WTC11 (cell line): ENCODE data around the gene GREM1. TPM values are rescaled to one million over a fixed set of nuclear protein-coding genes. Genes with fewer than 3 reads are reported as not detected.

Experiments
- ATAC-seq: fragments of 200-7000 bp; cut with Tn5 transposase; 2 replicates; pipeline ENCODE4 v1.10.0; 2021; ENCODE audit warnings: mild to moderate bottlenecking, moderate library complexity
- CTCF ChIA-PET: fragments of 300-600 bp; sonication (Branson Sonifier 250); formaldehyde crosslinking; loops from one replicate; lab custom pipeline; 2021; ENCODE audit warnings: antibody characterized with exemption; lab: Charles Lee
- POLR2A ChIA-PET: fragments of 350-600 bp; sonication (Branson Sonifier 250); formaldehyde crosslinking; loops from one replicate; lab custom pipeline; 2021; ENCODE audit warnings: antibody characterized with exemption; lab: Charles Lee
- DNase-seq: peaks from one replicate; pipeline ENCODE4 v3.0.0; 2021; ENCODE audit warnings: low spot score
- H3K27ac Mint-ChIP-seq: 2 replicates; pipeline ENCODE4 v1.8.0; 2021; ENCODE audit warnings: mixed read lengths
- H3K27me3 Mint-ChIP-seq: 2 replicates; pipeline ENCODE4 v1.8.0; 2021; ENCODE audit warnings: low read depth, mild to moderate bottlenecking, moderate library complexity, mixed read lengths
- H3K36me3 Mint-ChIP-seq: 2 replicates; pipeline ENCODE4 v1.8.0; 2021; ENCODE audit warnings: mixed read lengths
- H3K4me1 Mint-ChIP-seq: 2 replicates; pipeline ENCODE4 v1.8.0; 2022; ENCODE audit warnings: mixed read lengths
- H3K4me3 Mint-ChIP-seq: 2 replicates; pipeline ENCODE4 v1.8.0; 2021; ENCODE audit warnings: mild to moderate bottlenecking, moderate library complexity, mixed read lengths
- H3K9me3 Mint-ChIP-seq: 2 replicates; pipeline ENCODE4 v1.8.0; 2021; ENCODE audit warnings: mixed read lengths
- E2F4 ChIP-seq: sonication (generic); formaldehyde crosslinking; IDR thresholded peaks from 2 replicates; pipeline ENCODE4 v1.8.1; 2022; ENCODE audit warnings: low read depth, mild to moderate bottlenecking, moderate library complexity, missing genetic modification reagents, borderline replicate concordance
- ERG ChIP-seq: fragments of 250-450 bp; sonication (Bioruptor Pico); IDR thresholded peaks from 2 replicates; pipeline ENCODE4 v1.8.0; 2021; ENCODE audit warnings: mild to moderate bottlenecking
- GRHL2 ChIP-seq: fragments of 250-450 bp; sonication (Bioruptor Pico); IDR thresholded peaks from 2 replicates; pipeline ENCODE4 v1.8.0; 2022; ENCODE audit warnings: mild to moderate bottlenecking, moderate library complexity; ENCODE audit not compliant: insufficient replicate concordance, severe bottlenecking
- JUN ChIP-seq: sonication (generic); formaldehyde crosslinking; IDR thresholded peaks from 2 replicates; pipeline ENCODE4 v1.8.0; 2023; ENCODE audit warnings: mild to moderate bottlenecking, missing genetic modification reagents
- KAT7 ChIP-seq: sonication (generic); formaldehyde crosslinking; IDR thresholded peaks from 2 replicates; pipeline ENCODE4 v1.8.1; 2023; ENCODE audit warnings: missing genetic modification reagents, mild to moderate bottlenecking, borderline replicate concordance
- MXD4 ChIP-seq: fragments of 250-450 bp; sonication (Bioruptor Pico); IDR thresholded peaks from 2 replicates; pipeline ENCODE4 v1.8.0; 2021; ENCODE audit warnings: mild to moderate bottlenecking, moderate library complexity, borderline replicate concordance
- PRRX2 ChIP-seq: fragments of 250-450 bp; sonication (Bioruptor Pico); IDR thresholded peaks from 2 replicates; pipeline ENCODE4 v1.8.0; 2021; ENCODE audit warnings: mild to moderate bottlenecking
- RELA ChIP-seq: sonication (generic); formaldehyde crosslinking; IDR thresholded peaks from 2 replicates; pipeline ENCODE4 v1.8.1; 2022; ENCODE audit warnings: missing genetic modification reagents, mild to moderate bottlenecking, borderline replicate concordance
- SMAD3 ChIP-seq: sonication (generic); formaldehyde crosslinking; IDR thresholded peaks from 2 replicates; pipeline ENCODE4 v1.8.0; 2022; ENCODE audit warnings: missing genetic modification reagents, mild to moderate bottlenecking, borderline replicate concordance
- USF1 ChIP-seq: sonication (generic); formaldehyde crosslinking; IDR thresholded peaks from 2 replicates; pipeline ENCODE4 v1.8.0; 2022; ENCODE audit warnings: mild to moderate bottlenecking, missing genetic modification reagents
- ZNF396 ChIP-seq: fragments of 250-450 bp; sonication (Bioruptor Pico); IDR thresholded peaks from 2 replicates; pipeline ENCODE4 v1.8.0; 2021; ENCODE audit warnings: mild to moderate bottlenecking, moderate library complexity, borderline replicate concordance
- ZNF423 ChIP-seq: fragments of 250-450 bp; sonication (Bioruptor Pico); IDR thresholded peaks from 2 replicates; pipeline ENCODE4 v2.1.2; 2022; ENCODE audit warnings: mild to moderate bottlenecking, moderate library complexity
- total RNA-seq: library from RNA; stranded (reverse); gene quantifications from 3 replicates; pipeline ENCODE4 v1.2.3, GENCODE V29; 2021
- TF ChIP-seq, protein P1 (sequence below): sonication (generic); formaldehyde crosslinking; IDR thresholded peaks from 2 replicates; pipeline ENCODE4 v1.8.1; 2023; ENCODE audit warnings: mild to moderate bottlenecking, missing genetic modification reagents, borderline replicate concordance
- TF ChIP-seq, protein P2 (sequence below): sonication (generic); formaldehyde crosslinking; IDR thresholded peaks from 2 replicates; pipeline ENCODE4 v1.8.1; 2023; ENCODE audit warnings: mild to moderate bottlenecking, missing genetic modification reagents, moderate library complexity
- TF ChIP-seq, protein P3 (sequence below): sonication (generic); formaldehyde crosslinking; IDR thresholded peaks from 2 replicates; pipeline ENCODE4 v1.8.0; 2023; ENCODE audit warnings: missing genetic modification reagents, mild to moderate bottlenecking, borderline replicate concordance

Gene GREM1
- total RNA-seq, 1 experiment from 2014 or later = 0.59 TPM

DNA sequence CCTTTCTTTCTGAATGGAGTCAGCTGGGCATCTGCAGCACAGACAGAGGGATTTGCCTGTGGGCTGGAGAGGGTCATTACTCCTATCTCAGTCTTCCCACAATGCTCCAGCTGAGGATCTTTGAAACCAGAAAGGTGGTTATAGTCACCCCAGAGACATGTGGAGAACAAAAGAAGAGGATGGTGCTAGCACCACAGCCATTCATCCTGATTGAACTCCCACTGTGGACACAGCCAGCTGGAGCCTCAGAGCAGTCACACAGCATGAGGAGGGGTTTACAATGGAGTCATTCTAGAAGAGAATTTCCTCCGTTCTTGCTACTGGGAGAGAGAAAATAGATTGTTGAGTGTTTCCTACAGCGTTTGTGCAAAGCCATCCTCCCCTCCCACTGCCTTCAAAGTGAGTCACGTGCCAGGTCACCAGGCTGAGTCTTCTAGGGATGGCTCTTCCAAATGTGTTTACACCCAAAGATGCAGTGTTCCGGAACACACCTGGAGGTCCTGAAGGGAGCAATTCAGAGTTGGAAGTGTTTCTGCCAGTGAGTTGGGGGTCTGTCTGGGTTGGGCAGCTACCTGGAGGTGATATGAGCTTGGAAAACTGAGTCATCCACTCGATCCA, 18.9 kb upstream of the GREM1 start:
- POLR2A ChIA-PET = interaction anchor here (0.7 kb wide), 1 partner anchor 10 kb away, joined by 3 read pairs; no protein-coding TSS in a partner anchor
- no peak for DNase-seq
- Mint-ChIP-seq H3K27ac (peak overlapping the region; percentile 34; the same call in 1 of the 2 replicates), H3K9me3 (peaks cover 6% of the 10 kb centered on the region; the same call in 1 of the 2 replicates), H3K4me1 (peaks cover 8% of the 10 kb centered on the region), H3K36me3 (no peaks in the 10 kb centered on the region)
- CTCF ChIA-PET = no interaction called here
- TF ChIP-seq USF1 (CRISPR knock-in tag) (no peak), JUN (CRISPR knock-in tag) (no peak), ZNF423 (CRISPR knock-in tag) (peak; percentile 41; the same call in 1 of the 2 replicates), KAT7 (no peak)
- TF ChIP-seq, protein P1, sequence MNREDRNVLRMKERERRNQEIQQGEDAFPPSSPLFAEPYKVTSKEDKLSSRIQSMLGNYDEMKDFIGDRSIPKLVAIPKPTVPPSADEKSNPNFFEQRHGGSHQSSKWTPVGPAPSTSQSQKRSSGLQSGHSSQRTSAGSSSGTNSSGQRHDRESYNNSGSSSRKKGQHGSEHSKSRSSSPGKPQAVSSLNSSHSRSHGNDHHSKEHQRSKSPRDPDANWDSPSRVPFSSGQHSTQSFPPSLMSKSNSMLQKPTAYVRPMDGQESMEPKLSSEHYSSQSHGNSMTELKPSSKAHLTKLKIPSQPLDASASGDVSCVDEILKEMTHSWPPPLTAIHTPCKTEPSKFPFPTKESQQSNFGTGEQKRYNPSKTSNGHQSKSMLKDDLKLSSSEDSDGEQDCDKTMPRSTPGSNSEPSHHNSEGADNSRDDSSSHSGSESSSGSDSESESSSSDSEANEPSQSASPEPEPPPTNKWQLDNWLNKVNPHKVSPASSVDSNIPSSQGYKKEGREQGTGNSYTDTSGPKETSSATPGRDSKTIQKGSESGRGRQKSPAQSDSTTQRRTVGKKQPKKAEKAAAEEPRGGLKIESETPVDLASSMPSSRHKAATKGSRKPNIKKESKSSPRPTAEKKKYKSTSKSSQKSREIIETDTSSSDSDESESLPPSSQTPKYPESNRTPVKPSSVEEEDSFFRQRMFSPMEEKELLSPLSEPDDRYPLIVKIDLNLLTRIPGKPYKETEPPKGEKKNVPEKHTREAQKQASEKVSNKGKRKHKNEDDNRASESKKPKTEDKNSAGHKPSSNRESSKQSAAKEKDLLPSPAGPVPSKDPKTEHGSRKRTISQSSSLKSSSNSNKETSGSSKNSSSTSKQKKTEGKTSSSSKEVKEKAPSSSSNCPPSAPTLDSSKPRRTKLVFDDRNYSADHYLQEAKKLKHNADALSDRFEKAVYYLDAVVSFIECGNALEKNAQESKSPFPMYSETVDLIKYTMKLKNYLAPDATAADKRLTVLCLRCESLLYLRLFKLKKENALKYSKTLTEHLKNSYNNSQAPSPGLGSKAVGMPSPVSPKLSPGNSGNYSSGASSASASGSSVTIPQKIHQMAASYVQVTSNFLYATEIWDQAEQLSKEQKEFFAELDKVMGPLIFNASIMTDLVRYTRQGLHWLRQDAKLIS (CRISPR knock-in tag) = no peak
- TF ChIP-seq, all 79 proteins: peak for 1
- Mint-ChIP-seq H3K27me3 (no peaks in the 10 kb centered on the region), H3K4me3 (no peak overlapping the region)
- ATAC-seq = peak; percentile 74

DNA sequence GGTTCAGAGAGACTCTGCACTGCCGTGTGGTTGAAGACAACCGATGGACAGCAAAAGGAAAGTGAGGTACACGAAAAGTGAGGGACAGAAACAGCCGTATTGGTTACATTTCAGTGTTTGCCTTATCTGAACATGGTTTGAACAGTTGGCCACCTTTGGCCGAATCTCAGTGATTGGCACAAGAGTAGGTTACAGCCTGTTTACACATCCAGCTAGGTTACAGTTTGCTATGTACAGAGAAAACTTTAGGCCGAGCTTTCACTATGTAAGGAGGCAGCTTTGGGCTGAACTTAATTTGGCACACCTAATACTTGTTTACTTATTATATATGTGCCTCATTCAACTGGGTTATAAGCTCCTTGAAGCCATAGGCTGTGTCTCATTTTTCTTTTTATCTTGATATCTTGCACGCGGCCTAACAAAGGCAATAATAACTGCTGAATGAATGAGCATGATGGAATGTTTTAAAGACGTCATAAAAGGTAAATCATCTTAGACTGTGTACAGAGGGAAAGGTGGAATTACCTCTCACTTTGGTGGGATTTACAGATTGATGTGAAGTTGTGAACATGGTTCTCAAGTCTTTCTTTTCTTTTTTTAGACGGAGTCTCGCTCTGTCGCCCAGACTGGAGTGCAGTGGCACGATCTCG, 17.2 kb upstream of the GREM1 start:
- ATAC-seq = no peak
- TF ChIP-seq, protein P2, sequence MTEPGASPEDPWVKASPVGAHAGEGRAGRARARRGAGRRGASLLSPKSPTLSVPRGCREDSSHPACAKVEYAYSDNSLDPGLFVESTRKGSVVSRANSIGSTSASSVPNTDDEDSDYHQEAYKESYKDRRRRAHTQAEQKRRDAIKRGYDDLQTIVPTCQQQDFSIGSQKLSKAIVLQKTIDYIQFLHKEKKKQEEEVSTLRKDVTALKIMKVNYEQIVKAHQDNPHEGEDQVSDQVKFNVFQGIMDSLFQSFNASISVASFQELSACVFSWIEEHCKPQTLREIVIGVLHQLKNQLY (CRISPR knock-in tag) = no peak
- TF ChIP-seq ERG = no peak
- no peak for TF ChIP-seq PRRX2 (CRISPR knock-in tag)
- TF ChIP-seq GRHL2 (CRISPR knock-in tag) = no peak
- no peak for TF ChIP-seq ZNF396 (CRISPR knock-in tag)
- TF ChIP-seq SMAD3 (CRISPR knock-in tag) = no peak
- TF ChIP-seq, protein P3, sequence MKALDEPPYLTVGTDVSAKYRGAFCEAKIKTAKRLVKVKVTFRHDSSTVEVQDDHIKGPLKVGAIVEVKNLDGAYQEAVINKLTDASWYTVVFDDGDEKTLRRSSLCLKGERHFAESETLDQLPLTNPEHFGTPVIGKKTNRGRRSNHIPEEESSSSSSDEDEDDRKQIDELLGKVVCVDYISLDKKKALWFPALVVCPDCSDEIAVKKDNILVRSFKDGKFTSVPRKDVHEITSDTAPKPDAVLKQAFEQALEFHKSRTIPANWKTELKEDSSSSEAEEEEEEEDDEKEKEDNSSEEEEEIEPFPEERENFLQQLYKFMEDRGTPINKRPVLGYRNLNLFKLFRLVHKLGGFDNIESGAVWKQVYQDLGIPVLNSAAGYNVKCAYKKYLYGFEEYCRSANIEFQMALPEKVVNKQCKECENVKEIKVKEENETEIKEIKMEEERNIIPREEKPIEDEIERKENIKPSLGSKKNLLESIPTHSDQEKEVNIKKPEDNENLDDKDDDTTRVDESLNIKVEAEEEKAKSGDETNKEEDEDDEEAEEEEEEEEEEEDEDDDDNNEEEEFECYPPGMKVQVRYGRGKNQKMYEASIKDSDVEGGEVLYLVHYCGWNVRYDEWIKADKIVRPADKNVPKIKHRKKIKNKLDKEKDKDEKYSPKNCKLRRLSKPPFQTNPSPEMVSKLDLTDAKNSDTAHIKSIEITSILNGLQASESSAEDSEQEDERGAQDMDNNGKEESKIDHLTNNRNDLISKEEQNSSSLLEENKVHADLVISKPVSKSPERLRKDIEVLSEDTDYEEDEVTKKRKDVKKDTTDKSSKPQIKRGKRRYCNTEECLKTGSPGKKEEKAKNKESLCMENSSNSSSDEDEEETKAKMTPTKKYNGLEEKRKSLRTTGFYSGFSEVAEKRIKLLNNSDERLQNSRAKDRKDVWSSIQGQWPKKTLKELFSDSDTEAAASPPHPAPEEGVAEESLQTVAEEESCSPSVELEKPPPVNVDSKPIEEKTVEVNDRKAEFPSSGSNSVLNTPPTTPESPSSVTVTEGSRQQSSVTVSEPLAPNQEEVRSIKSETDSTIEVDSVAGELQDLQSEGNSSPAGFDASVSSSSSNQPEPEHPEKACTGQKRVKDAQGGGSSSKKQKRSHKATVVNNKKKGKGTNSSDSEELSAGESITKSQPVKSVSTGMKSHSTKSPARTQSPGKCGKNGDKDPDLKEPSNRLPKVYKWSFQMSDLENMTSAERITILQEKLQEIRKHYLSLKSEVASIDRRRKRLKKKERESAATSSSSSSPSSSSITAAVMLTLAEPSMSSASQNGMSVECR (CRISPR knock-in tag) = no peak
- TF ChIP-seq RELA (CRISPR knock-in tag) = no peak
- no peak for TF ChIP-seq E2F4 (CRISPR knock-in tag)
- TF ChIP-seq MXD4 (CRISPR knock-in tag) = no peak

More for the DNA sequence above, 17.2 kb upstream of the GREM1 start:
- Mint-ChIP-seq H3K4me1 (peaks cover 8% of the 10 kb centered on the region), H3K27me3 (no peaks in the 10 kb centered on the region), H3K36me3 (no peaks in the 10 kb centered on the region), H3K4me3 (no peak overlapping the region), H3K9me3 (no peaks in the 10 kb centered on the region; the same call in 1 of the 2 replicates), H3K27ac (no peak overlapping the region; the same call in 1 of the 2 replicates)
- ChIA-PET POLR2A (no interaction called here), CTCF (interaction anchor here (0.9 kb wide), 1 partner anchor 236 kb away, joined by 3 read pairs; no protein-coding TSS in a partner anchor)
- no peak for DNase-seq
